HL-60 (cell line): Measurements from ENCODE around the gene CHKB.

Experiments
- DNase-seq, 2 experiments: peaks; one replicate each; pipeline ENCODE4 v3.0.0-alpha.2; 2010 to 2020; ENCODE audit warnings: low read depth in 1 of 2, low spot score in 1 of 2
- H3K27ac ChIP-seq: fragments of 250-450 bp; sonication (Bioruptor Pico); replicated peaks from 2 replicates; pipeline ENCODE4 v1.5.1; 2020; ENCODE audit warnings: mild to moderate bottlenecking, moderate library complexity
- H3K27me3 ChIP-seq: fragments of 250-450 bp; sonication (Bioruptor Pico); 2 replicates; pipeline ENCODE4 v1.5.1; 2021; ENCODE audit warnings: mild to moderate bottlenecking, moderate library complexity; ENCODE audit not compliant: insufficient read depth, poor library complexity, severe bottlenecking
- H3K4me3 ChIP-seq: replicated peaks from 2 replicates; pipeline ENCODE4 v1.5.1; 2011; ENCODE audit warnings: mild to moderate bottlenecking, control low read depth, low read length; ENCODE audit not compliant: insufficient read depth
- CTCF ChIP-seq: IDR thresholded peaks from one replicate; pipeline ENCODE4 v1.5.1; 2011; ENCODE audit warnings: low read length, control low read depth, inconsistent platforms; ENCODE audit not compliant: insufficient read depth
- GABPA ChIP-seq: IDR thresholded peaks from 2 replicates; pipeline ENCODE4 v1.6.1; 2012; ENCODE audit warnings: low read depth
- POLR2AphosphoS5 ChIP-seq: IDR thresholded peaks from 2 replicates; pipeline ENCODE4 v1.6.1; 2012; ENCODE audit warnings: low read depth
- REST ChIP-seq: IDR thresholded peaks from 2 replicates; pipeline ENCODE4 v1.6.1; 2012; ENCODE audit warnings: low read depth; ENCODE audit not compliant: insufficient replicate concordance
- SPI1 ChIP-seq: IDR thresholded peaks from 2 replicates; pipeline ENCODE4 v1.6.1; 2012; ENCODE audit warnings: low read depth, mild to moderate bottlenecking, borderline replicate concordance

CHKB gene

GRCh38 chr22:50600538-50600937 lies 17.9 kb upstream of the CHKB start, which contains the start of gene MAPK8IP2:
Gene MAPK8IP2, plus strand, starts transcription at chr22:50600793. Its CDS starts 26 bp downstream, at chr22:50600819.
- Histone ChIP-seq H3K27ac (no peak within 1 kb of the TSS), H3K4me3 (no peak within 1 kb of the TSS), H3K27me3 (peaks cover 25% of the 10 kb centered on the region)
- TF ChIP-seq POLR2AphosphoS5 (no peak), CTCF (no peak), SPI1 (no peak), GABPA (no peak)
- no peak for DNase-seq

GRCh38 chr22:50599816-50600455 lies 17.3 kb upstream of the CHKB start:
- H3K4me3 ChIP-seq, result no peak overlapping the region
- DNase-seq, result peak in 1 of 2 experiments; percentile 25
- H3K27me3 ChIP-seq, result peaks cover 20% of the 10 kb centered on the region
- TF ChIP-seq POLR2AphosphoS5 (no peak), REST (peak; percentile 99)
- no peak overlapping the region for H3K27ac ChIP-seq

DNA sequence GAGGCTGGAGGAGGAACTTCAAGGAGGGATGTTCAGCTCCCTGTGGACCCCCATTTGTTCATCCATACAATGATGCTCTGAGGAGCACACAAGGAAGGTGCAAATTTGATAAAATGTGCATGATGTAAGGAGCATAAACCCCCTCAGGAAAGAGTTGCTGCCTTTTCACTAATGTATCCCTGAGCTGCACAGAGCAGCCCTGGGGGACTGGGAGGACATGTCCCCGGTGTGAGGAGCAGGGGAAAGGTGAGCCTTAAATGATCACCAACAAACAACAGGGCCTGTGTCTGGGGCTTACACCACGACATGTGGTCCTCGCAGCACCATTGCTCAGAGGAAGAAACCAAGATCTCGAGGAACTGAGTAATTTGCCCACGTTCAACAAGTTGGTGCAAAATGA lies 14.4 kb upstream of the CHKB start:
- Histone ChIP-seq H3K27ac (no peak overlapping the region), H3K4me3 (no peak overlapping the region), H3K27me3 (peaks cover 7% of the 10 kb centered on the region)
- TF ChIP-seq REST (no peak), POLR2AphosphoS5 (no peak), GABPA (no peak), CTCF (no peak), SPI1 (no peak)
- DNase-seq, result no peak

DNA sequence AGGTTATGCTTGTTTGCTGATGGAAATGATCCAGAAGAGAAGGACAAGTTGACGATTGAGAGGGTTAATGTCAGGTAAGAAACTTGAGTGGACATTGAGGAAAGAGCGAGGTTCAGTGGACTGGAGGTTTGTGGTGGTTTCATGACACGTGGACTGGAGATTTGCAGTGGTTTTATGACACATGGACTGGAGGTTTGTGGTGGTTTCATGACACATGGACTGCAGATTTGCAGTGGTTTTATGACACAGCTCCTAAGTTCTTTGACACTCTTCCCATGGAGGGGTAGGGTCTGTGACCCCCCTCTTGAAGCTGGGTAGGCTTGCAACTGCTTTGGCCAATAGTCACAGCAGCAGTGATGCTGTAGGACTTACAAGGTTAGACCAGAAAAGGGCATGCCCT lies 12.5 kb upstream of the CHKB start:
- Histone ChIP-seq H3K4me3 (no peak overlapping the region), H3K27ac (no peak overlapping the region), H3K27me3 (peaks cover 7% of the 10 kb centered on the region)
- no peak for DNase-seq
- TF ChIP-seq REST (no peak), POLR2AphosphoS5 (no peak)
